Skin epidermis (tissue), 12 donors: ENCODE data around the gene AFAP1L1.
"Not testable (repeated sequence)": the region's sequence is repeated elsewhere in the genome, so short reads cannot be mapped to it uniquely, and the experiment has no call there.

Source experiments
- H3K27ac ChIP-seq, 21 experiments: fragments of 200-600 bp; sonication (generic) in 11 of 21; one replicate each; pipeline ENCODE4 v1.5.0; 2020; ENCODE audit warnings: mild to moderate bottlenecking in 3 of 21, inconsistent platforms in 2 of 21, moderate library complexity in 2 of 21
- H3K4me3 ChIP-seq, 7 experiments: fragments of 200-600 bp; sonication (generic) in 2 of 7; one replicate each; pipeline ENCODE4 v1.5.0; 2020; ENCODE audit warnings: inconsistent platforms in 2 of 7, mild to moderate bottlenecking in 2 of 7, moderate library complexity in 1 of 7

The AFAP1L1 gene

GRCh38 chr5:149379818-149380374 lies 108.2 kb downstream of the AFAP1L1 start:
- H3K27ac ChIP-seq: peak overlapping the region in 3 of 21 experiments; percentile 11 to 29 (median 13)
- no peak overlapping the region for H3K4me3 ChIP-seq

- Histone ChIP-seq H3K4me3 (no peak overlapping the region), H3K27ac (peak overlapping the region in 4 of 21 experiments; percentile 17 to 57 (median 42))
These were observed 108.9 kb downstream of the AFAP1L1 start for GRCh38 chr5:149380466-149381121.

- H3K27ac ChIP-seq: peak overlapping the region in 6 of 21 experiments; percentile 0 to 54 (median 28)
- no peak overlapping the region for H3K4me3 ChIP-seq
These were observed 109.8 kb downstream of the AFAP1L1 start for GRCh38 chr5:149381261-149381985.

- H3K4me3 ChIP-seq: no peak overlapping the region
- peak overlapping the region in 5 of 21 experiments; percentile 17 to 64 (median 46) for H3K27ac ChIP-seq
These were observed 110.3 kb downstream of the AFAP1L1 start for GRCh38 chr5:149381986-149382338.

DNA sequence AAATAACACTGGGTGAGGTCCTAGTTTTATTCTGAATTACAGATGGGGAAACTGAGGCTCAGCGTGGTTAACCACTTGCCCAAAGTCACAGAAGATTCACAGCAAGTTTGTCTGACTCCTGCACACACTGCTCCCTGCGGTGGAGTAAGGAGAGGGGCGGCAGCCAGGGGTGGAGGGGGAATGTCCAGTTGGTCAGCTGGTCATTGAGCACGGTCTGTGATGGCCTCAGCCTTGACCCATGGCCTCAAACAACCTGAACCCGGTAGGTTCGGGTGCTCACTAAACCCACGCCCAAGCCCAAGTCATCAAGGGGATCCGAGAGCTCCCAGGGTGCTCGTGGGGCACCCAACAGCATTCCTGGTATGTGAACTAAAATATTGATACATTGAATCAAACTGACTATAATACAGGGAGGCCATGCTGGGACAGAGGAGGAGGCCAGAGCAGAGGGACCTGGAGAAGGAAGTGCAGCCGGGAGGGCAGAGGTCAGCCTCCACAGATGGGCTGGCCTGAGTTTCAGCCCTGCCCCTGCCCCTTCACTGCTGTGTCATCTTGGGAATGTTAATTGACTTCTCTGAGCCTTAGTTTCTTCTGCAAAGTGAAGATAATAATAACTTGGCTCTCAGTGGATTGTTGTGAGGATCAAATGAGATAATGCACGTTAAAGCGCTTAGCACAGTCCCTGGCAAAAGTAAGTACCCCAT lies 111.0 kb downstream of the AFAP1L1 start:
- H3K27ac ChIP-seq: peak overlapping the region in 5 of 21 experiments; percentile 1 to 64 (median 36)

DNA sequence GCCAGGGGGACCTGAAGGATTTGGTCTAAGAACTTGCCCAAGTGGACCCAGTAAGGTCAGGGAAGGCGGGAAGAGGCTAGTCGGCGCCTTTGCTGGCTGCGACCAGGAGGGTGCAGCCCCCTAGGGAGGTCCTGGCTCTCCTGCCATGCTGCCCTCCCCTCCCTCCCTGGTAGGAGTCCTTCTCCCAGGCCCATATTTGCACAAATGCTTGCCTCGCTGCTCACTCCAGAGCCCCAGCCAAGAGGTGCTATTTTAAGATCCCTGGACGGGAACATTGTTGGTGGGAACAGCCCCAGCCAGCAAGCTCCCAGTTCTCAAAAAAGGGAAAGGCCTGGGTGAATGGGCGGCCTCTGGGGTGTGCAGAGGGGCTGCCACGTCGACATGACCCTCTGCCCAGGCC lies 111.7 kb downstream of the AFAP1L1 start:
- peak overlapping the region in 6 of 21 experiments; percentile 1 to 64 (median 35) for H3K27ac ChIP-seq
- H3K4me3 ChIP-seq: no peak overlapping the region

More for the DNA sequence above, 111.0 kb downstream of the AFAP1L1 start:
- H3K4me3 ChIP-seq: no peak overlapping the region

GRCh38 chr5:149386166-149386565 lies 114.5 kb downstream of the AFAP1L1 start:
- no peak overlapping the region for H3K4me3 ChIP-seq
- H3K27ac ChIP-seq: peak overlapping the region in 4 of 21 experiments; percentile 20 to 75 (median 52)

DNA sequence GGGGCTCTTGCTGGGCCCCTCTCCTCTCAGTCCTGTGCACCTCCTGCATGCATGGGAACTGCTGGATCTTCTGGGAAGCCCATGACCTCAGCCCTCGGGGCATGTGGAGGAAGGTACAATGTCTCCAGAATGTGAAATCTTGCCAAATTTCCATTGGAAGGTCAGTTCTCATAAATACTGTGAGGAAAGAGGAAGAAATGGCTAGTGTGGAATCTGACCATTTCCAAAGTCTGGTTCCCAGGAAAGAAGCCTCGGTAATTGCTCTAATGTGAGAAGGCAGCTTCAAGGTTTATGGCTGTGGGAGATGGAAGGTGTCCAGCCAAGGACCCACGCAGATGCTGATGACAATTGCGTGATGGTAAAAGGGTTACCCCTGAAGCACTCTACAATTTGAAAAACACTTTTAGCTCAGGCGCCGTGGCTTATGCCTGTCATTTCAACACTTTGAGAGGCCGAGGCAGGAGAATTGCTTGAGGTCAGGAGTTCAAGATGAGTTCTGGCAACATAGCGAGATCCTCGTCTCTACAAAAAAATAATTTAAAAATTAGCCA lies 115.5 kb downstream of the AFAP1L1 start:
- peak overlapping the region in 6 of 21 experiments; percentile 2 to 49 (median 25) for H3K27ac ChIP-seq
- no peak overlapping the region for H3K4me3 ChIP-seq

- Histone ChIP-seq H3K27ac (peak overlapping the region in 3 of 21 experiments; percentile 6 to 40 (median 11)), H3K4me3 (no peak overlapping the region)
These were observed 116.3 kb downstream of the AFAP1L1 start for GRCh38 chr5:149387982-149388381.

DNA sequence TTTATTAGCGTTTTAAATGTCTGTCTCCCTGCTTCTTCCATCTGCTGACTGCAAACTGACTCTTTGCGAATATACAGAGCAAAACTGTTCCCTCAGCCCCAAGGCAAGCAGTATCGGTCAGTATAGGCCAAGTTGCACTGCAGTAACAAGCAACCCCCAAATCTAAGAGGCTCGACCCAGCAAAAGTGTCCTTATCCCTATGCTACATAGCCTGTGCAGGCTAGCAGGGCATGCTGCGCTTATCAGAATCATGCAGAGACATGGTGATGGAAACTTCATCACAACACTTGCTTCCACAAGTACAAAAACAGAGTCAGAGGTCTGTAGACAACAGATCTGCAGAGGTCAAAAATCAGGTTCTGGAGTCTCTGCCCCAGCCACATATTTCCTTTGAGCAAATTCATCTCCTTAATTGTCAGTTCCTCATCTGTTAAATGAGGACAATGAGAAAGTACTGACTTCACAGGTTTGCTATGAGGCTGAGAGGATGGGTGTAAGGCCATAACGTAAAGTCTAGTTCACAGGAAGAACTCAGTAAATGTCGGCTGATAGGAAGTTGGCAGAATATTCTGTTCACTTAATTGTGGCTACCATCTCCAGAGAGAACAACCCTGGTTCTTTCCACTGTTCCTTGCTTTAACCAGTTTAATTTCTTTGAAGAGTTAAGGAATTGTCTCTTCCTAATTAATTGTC lies 117.0 kb downstream of the AFAP1L1 start:
- Histone ChIP-seq H3K27ac (peak overlapping the region in 1 of 21 experiments; percentile 6), H3K4me3 (no peak overlapping the region)

DNA sequence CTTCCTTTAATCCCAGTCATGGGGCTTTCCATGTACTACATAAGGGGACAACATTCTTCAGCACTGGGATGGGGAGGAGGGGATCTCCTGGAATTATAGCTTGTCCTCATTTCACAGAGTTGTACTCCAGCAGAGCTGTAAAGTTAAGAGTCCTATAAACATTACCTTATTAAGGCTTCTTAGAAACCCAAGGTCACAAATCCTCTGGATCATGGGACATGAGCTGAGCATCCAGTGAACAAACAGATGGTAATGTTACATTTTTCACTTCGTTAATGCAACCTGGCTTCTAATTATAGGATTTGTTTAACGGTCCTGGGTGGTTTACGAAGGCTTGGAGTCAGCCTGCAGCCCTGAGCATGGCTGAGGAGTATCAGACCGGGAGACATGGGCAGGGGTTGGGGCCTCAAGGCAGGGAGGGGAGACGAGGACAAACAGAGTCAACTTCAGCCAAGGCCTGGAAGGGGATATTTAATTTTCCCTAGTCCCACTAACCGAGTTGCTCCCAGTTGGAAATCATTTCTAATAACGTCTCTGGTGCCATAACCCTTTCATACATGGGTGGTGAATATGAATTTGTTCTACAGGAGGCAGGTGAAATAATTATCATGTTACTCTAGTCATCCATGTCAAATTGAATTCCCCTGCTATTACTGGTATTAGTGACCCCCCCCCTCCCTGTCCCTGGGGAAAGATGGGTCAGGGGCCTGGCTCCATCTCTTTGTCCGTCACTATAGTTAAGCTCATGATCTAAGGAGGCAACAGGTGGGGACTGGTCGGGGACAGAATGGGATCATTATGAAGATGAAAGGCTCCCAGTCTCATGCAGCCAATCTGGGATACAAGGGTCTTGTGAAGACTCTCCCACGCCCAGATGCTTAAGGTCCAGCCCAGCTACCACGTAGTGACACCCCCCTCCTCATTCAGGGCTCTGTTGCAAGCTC lies 118.2 kb downstream of the AFAP1L1 start:
- H3K4me3 ChIP-seq: no peak overlapping the region
- H3K27ac ChIP-seq: peak overlapping the region in 1 of 21 experiments; percentile 20

DNA sequence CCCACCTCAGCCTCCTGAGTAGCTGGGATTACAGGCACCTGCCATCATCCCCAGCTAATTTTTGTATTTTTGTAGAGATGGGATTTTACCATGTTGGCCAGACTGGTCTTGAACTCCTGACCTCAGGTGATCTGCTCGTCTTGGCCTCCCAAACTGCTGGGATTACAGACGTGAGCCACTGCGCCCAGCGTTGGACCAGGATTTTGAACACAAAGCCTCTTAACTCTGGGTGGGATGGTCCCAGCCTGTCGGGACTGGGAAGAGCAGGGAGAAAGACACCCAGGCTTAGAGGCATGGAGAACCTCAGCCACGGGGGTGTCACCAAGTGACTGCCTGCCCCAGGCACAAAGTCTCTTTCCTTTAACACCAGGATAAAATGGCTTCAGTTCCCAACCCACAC lies 119.4 kb downstream of the AFAP1L1 start:
- H3K27ac ChIP-seq, H3K4me3 ChIP-seq: not testable (repeated sequence)
